Heart left ventricle (tissue), 13 donors: ENCODE data around the gene DPP8.

Experiments
- POLR2A ChIP-seq, 2 donors: fragments of 450-650 bp; IDR thresholded peaks; one replicate each; pipeline ENCODE4 v1.6.1; 2017; ENCODE audit warnings: antibody characterized with exemption in 2 of 2, mild to moderate bottlenecking in 2 of 2, moderate library complexity in 2 of 2
- TF ChIP-seq, protein P1 (sequence below), 12 donors: fragments of 200-600 bp; sonication (generic) in 4 of 12; IDR thresholded peaks; one replicate each; pipeline versions ENCODE4 v1.5.0 to v1.8.0; 2018 to 2022; ENCODE audit warnings: antibody characterized with exemption in 12 of 12, mild to moderate bottlenecking in 5 of 12
- donor health status: ischemic (EF 13 %, LVEDD 7.1; RV severe dilation, severe dysfunction).
- donor health status: DM: no; HTN: yes; CAD: no.
- donor health status: DM: no; HTN: no; CAD: no.
- donor health status: ischemic (EF 25% LVEDD 6.9; RV normal size, moderate dysfunction).
- donor health status: ischemic (EF 25% LVEDD 5.7; RV mildly dilated, moderate dysfunction).
- donor health status: ischemic (EF 35%, LVEDD 5.7; RV mildly dilated, moderate dysfunction).
- donor health status: nonischemic (EF 11% LVEDD 7.7; RV severe dilation, severe dysfunction).
- donor health status: DM: yes; HTN: yes; CAD: no.
- donor health status: PGD.
- donor health status: ischemic (EF 29% LVEDD 5.4; RV normal size, mild dysfunction).
- donor health status: nonischemic (EF 23%, LVEDD 6.1; RV moderate dilation, normal function).

DNA sequence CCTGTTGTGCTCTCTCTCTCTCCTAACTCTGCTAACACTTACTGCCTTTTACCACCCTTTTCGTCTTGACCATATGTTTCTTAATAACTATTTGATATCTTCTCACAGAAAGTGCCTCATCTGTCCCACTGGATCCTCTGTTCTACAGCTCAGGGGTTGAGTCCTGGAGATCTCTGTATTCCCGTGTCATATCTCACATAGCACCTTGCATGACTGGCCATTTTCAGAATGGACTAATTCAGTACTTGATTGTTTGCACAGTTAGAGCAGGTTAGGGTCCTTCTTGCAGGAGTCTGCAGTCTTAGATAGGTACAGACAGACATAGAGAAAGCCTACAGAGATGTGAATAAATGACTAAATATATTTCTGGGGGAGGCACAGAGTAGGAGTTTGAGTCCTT lies 33.7 kb upstream of the DPP8 start:
- TF ChIP-seq POLR2A (IDR thresholded peaks at IDR 0.05), result no peak
- TF ChIP-seq, protein P1, sequence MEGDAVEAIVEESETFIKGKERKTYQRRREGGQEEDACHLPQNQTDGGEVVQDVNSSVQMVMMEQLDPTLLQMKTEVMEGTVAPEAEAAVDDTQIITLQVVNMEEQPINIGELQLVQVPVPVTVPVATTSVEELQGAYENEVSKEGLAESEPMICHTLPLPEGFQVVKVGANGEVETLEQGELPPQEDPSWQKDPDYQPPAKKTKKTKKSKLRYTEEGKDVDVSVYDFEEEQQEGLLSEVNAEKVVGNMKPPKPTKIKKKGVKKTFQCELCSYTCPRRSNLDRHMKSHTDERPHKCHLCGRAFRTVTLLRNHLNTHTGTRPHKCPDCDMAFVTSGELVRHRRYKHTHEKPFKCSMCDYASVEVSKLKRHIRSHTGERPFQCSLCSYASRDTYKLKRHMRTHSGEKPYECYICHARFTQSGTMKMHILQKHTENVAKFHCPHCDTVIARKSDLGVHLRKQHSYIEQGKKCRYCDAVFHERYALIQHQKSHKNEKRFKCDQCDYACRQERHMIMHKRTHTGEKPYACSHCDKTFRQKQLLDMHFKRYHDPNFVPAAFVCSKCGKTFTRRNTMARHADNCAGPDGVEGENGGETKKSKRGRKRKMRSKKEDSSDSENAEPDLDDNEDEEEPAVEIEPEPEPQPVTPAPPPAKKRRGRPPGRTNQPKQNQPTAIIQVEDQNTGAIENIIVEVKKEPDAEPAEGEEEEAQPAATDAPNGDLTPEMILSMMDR (IDR thresholded peaks at IDR 0.05), result no peak
